Measurements from ENCODE around the gene LGALS7B. TPM values are rescaled to one million over a fixed set of nuclear protein-coding genes. Genes with fewer than 3 reads are reported as not detected.
A peak's percentile ranks its signal among the peaks of the same experiment; 100 is the strongest.
"Not testable (repeated sequence)": the region's sequence is repeated elsewhere in the genome, so short reads cannot be mapped to it uniquely, and the experiment has no call there.

LGALS7B gene
- total RNA-seq, 2 donors from 2014 or later: 1.8 TPM; not detected in 1

- no peaks in the 10 kb centered on the region for H3K36me3 ChIP-seq
- no peak overlapping the region for H3K4me3 ChIP-seq
- no peak for DNase-seq (ENCODE audit: low spot score)
- H3K27me3 ChIP-seq: no peaks in the 10 kb centered on the region
- peaks cover 0 to 7% of the 10 kb centered on the region in 2 donors for H3K4me1 ChIP-seq
- no peak overlapping the region for H3K27ac ChIP-seq
- H3K9me3 ChIP-seq: no peaks in the 10 kb centered on the region
- TF ChIP-seq CTCF (IDR thresholded peaks at IDR 0.05): no peak
Observed at GRCh38 chr19:38766276-38767047, 22.5 kb upstream of the LGALS7B start.

GRCh38 chr19:38769635-38770211 lies 19.3 kb upstream of the LGALS7B start:
- peak overlapping the region; percentile 61 to 64 for H3K27ac ChIP-seq
- H3K27me3 ChIP-seq: no peaks in the 10 kb centered on the region
- no peaks in the 10 kb centered on the region for H3K36me3 ChIP-seq
- peak; percentile 91 for DNase-seq (ENCODE audit: low spot score)
- TF ChIP-seq CTCF (IDR thresholded peaks at IDR 0.05): peak; percentile 55 to 95
- peak overlapping the region in 1 of 2 donors; percentile 49 for H3K4me3 ChIP-seq
- H3K4me1 ChIP-seq: peaks cover 0 to 7% of the 10 kb centered on the region in 2 donors
- H3K9me3 ChIP-seq: no peaks in the 10 kb centered on the region

- not testable (repeated sequence) for H3K9me3 ChIP-seq; H3K36me3 ChIP-seq; H3K4me1 ChIP-seq; DNase-seq (ENCODE audit: low spot score); H3K27me3 ChIP-seq
- Histone ChIP-seq H3K4me3 (peak overlapping the region in 1 of 2 donors; percentile 49), H3K27ac (peak overlapping the region in 1 of 2 donors; percentile 64)
Observed at GRCh38 chr19:38770228-38770948, 18.6 kb upstream of the LGALS7B start.

GRCh38 chr19:38770949-38771275 lies 18.1 kb upstream of the LGALS7B start:
- peak overlapping the region in 1 of 2 donors; percentile 32 for H3K4me3 ChIP-seq
- not testable (repeated sequence) for H3K9me3 ChIP-seq; H3K27ac ChIP-seq; H3K27me3 ChIP-seq; DNase-seq (ENCODE audit: low spot score); H3K36me3 ChIP-seq; H3K4me1 ChIP-seq

- not testable (repeated sequence) for H3K4me1 ChIP-seq; H3K4me3 ChIP-seq; DNase-seq (ENCODE audit: low spot score); H3K36me3 ChIP-seq; H3K27ac ChIP-seq; H3K27me3 ChIP-seq; H3K9me3 ChIP-seq
Observed at GRCh38 chr19:38771569-38771968, 17.4 kb upstream of the LGALS7B start.

GRCh38 chr19:38773469-38774177 lies 15.4 kb upstream of the LGALS7B start, which contains the start of gene LGALS7:
TSS of gene LGALS7 (minus strand) at chr19:38773517. CDS start at chr19:38773492, 25 bp downstream.
- DNase-seq (ENCODE audit: low spot score): no peak
- Histone ChIP-seq H3K36me3 (no peaks in the 10 kb centered on the region), H3K27me3 (no peaks in the 10 kb centered on the region), H3K9me3 (no peaks in the 10 kb centered on the region), H3K27ac (no peak within 1 kb of the TSS), H3K4me3 (no peak within 1 kb of the TSS), H3K4me1 (peaks cover 0 to 7% of the 10 kb centered on the region in 2 donors)
- TF ChIP-seq CTCF (IDR thresholded peaks at IDR 0.05): no peak
